ENCODE measurements around the gene BZW1.

The BZW1 gene

DNA sequence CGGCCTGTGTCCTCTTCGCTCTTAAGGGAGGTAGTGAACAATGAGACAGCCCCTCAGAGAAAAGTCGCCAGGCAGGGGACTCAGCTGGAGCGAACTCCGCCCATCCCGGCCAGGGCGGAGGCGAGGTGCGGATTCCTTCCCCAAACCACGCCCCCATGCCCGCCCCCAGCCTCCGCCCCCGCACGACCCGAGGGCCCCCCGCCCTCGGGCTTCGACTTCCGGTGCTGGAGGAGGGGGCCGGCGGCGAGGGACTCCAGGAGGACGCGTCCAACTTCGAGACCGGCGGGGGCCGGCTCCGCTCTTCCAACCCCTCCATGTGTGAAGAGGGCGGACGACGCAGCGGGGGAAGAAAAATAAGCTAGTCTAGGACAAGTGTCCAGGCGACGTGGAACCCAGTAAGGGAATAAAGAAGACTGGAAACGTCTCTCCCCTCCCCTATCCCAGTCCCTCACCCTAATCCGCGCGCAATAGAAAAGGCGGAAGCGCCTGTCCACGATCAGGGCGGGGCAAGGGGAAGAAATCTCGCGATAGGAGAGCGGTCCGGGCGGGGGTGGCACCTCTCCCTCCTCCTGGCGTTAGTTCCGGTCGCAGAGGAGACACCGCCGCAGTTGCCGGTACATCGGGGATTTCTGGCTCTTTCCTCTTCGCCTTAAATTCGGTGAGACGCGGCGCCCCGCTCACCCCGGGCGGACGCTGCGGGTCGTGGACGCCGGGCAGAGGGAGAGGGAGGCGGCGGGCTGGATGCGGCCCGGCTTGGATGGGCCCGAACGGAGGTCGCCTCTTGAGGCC lies at the start of gene BZW1:
BZW1 (plus strand) TSS at position 578 of the 789 bp plus-strand sequence. CDS start 1,308 bp downstream, outside the sequence.
- DNase-seq, result peak; percentile 98

DNA sequence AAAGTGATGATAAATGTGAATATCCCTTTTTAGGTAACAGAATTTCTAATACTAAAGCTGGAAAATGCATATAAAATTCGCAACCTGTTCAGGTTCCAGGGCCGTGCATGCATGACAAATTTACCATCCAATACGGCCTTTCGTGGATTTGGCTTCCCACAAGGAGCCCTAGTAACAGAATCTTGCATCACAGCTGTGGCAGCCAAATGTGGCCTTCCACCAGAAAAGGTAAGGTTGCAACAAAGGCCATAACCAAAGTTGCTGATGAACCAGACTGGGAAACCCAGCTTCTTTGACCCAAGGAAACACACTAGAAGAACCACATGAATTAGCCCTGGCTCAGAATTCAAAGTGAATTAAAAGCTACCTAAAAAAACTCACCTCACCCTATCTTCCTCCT lies 49.6 kb upstream of the BZW1 start:
- no peak for DNase-seq

DNA sequence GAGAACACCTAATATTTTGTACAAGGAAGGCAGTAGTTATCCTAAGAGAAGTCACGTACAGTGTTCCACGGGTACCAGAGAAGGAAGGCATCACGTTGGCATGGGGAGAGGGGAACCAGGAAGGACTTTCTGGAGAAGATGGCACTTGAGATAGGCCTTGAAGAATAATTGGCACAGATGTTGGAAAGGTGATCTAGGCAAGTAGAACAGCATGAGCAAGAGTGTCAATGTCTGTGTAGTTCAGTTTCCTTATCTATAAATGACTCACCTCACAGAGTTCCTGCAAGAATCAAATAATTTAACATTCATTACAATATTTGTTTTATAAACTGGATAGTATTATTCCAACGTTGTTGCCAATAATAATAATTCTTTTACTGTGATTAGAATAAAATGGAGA lies 48.3 kb upstream of the BZW1 start:
- no peak for DNase-seq

DNA sequence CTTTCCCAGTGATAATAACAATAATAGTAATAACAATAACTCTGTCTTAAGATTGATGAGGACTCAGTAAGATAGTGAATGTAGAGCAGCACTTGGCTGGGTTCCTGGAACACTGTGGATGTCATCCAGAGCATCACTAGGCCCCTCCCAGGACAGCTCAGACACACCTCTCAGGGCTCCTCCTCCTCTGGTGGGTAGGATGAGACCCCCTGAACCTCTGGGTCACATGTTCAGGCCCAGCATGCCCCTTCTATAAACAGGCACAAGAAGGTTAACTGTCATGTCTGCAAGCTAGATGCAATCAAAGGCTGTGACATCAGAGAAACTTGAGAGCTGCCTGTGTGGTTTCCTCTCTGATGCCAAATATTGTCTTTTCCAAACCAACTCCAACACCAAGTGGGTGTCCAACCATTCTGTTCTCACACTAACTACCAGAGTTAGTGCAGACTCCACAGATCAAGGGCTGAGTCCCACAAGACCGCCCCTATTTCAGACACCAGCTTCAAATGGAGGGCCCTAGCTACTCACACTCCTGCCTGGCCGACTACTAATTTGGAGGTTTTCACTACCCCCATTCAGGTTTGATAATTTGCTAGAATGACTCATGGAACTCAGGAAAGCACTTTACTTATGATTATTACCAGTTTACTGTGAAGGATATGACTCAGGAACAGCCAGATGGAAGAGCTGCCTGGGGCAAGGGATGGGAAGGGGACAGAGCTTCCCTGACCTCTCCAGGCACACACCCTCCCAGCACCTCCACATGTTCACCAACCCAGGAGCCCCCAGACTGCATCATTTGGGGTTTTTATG lies 46.4 kb upstream of the BZW1 start:
- no peak for DNase-seq

DNA sequence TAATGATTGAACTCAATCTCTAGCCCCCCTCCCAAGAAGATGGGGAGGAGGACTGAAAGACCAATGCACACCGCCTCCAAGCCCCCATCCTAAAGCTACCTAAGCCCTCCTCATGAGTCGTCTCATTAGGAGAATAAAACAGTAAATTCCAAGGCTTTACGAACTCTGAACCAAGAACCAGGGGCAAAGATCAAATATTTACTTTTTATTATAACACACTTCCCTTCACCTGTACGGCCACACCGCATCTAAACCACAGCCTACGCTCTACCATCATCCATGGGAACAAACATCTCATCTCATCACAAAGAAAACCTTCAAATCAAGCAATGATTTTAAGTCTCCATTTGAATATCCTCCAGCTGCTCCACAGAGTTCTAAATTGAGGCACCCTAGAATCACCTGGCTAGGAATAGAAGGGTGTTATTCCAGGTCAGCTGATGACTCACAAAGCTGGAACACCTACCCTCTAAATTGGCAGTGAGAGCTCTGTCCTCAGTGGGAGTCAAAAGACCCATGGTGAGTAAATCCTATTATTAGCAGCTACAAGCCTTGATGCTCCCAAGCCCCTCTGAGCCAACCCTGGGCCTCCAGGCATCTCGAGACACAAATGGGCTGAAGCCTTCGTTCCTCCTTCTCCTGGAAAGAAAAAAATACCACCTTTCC lies 45.6 kb upstream of the BZW1 start:
- no peak for DNase-seq

DNA sequence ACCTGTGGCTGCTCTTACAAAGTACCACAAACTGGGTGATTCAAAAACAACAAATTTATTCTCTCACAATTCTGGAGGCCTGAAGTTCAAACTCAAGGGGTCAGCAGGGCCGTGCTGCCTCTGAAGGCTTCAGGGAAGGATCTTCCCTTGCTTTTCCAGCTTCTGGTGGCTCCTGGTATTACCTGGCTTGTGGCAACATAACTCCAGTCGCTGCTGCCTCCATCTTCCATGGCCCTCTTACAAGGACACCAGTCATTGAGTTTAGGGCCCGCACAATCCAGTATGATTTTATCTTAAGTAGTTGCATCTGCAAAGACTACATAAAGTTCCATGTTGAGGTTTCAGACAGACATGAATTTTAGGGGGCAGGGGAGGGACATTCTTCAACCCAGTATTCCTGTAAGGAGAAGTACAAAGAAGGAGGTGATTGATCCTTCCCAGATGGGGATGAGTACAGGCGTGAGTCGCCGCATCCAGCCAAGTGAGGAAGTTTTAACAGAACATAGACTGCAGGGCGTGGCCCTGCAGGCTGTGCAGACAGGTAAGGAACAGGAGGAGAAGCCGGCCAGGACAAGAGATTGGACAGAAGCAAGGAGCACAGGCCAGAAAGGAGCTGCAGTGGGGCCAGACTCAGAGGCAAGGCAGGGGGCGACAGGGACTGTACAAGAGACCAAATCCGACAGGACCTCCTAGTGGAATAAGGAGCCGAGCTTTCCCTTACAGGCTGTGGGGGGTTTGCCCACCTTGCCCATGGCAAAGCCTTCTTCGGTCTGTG lies 44.4 kb upstream of the BZW1 start:
- DNase-seq, result no peak

DNA sequence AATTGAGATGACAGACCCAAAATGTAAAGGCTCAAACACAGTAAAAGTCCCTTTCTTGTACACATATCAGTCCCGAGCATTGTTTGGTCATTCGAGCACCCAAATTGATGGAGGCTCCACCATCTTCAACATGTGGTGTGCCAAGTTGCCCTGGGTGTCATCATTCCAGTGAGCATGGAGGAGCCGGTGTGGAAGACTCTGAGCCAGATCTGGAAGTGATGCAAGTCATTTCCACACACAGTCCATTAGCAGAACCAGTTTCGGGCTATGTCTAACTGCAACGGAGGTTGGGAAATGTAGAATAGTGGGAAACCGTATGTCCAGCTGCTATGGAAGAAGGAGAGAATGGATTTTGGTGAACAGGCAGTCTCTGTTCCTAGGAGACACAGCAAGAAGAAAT lies 40.9 kb upstream of the BZW1 start:
- no peak for DNase-seq

DNA sequence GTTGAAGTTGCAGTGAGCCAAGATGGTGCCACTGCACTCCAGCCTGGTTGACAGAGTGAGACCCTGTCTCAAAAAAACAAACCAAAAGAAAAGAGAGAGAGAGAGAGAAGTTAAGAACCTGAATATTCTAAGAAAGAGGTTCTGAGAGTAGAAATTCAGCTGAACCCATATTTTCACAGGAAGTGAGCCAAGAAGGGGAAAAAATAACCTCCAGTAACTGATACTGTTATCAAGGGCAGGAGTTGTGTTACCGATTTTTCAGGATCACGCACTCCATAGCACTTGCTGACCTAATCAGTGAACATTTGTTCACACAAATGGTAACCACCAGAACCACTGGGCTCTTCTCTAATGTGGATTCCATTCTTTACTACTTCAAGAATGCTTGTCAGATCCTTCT lies 39.1 kb upstream of the BZW1 start:
- no peak for DNase-seq

DNA sequence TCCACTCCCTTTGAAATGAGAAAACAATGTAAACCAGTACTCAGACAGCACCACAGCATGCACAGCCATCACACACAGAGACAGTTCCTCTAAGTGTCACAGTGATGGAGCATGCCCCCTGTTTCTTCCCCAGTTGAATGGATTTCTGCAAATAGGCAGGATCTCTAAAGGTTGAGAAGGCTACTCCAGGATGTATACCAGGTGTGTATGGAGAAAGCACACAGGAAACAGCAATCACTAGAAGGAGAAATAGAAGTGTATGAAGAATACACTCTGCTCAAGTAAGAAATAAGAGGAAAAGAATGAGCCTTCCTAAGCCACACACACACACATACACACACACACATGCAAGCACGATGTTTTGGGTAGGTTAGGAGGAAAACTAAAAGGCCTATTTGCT lies 38.6 kb upstream of the BZW1 start:
- DNase-seq, result no peak

DNA sequence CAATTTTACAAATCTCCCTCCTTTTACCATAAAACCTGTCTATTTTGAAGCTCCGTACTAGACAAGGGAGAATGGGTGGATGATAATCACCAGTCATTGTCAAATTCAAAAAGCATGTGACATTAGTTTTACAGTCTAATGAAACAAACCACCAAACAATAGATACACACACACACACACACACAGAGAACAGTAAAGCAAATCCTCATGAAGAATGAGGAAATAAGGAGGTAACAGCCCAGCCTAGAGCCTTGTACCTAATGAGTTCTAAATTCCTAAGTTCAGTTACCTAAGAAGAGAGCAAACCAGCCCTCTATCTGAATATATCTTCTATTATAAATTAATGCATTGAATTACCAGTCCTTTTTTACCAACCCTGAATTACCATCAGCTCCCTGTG lies 36.8 kb upstream of the BZW1 start:
- DNase-seq, result no peak

DNA sequence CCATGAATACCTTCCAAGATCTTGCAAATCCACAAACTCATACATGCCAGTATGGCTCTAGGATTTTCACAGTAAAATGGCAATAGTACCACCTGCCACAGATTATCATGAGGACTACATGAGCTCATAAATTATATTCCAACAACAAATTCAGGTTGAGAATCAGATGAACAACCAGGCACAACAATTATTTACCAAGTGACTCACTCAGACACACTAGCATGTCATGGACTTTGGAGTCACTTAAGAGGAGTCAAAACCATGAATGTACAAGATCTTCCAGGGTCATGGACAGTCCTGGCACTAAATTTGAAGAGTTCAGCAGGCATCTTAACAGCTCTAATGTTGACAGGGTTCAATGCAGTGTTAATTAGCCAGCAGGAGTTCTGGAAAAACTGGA lies 34.4 kb upstream of the BZW1 start:
- DNase-seq, result no peak

DNA sequence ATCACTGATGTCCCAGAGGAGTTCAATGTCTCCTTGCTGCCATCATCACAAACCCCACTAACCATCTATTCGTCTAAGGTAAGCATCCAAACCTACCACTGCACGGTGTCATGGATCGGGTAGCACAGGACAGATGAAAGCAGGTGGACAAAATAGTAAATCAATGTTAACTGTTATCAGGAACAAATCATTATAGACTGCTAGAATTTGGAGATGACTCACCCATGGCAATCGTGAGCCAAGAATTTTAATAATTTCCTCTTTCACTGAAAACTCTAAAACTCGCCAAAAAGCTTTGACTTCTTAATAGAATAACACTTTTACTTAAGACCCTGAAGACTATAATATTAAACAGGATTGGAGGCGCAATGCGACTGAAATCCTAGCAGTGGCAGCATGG lies 33.7 kb upstream of the BZW1 start:
- DNase-seq, result no peak

DNA sequence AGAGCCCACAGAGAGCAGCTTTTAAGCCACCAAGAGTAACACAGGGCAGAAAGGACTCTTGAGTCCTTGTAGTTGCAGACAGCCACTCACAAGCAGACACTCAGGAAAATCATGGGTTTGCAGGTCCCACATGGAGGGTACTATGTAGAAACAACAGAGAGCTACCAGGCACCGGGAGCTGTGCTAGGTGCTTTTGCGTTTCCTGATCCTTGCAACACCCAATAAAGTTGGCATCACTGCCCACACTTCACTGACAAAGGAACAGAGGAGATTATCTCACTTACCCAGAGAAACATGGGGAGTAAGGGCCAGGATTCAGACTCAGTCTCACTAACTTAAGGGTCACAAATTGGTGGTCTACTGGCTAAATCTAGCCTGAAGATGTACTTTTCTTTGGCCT lies 32.5 kb upstream of the BZW1 start:
- DNase-seq, result no peak

DNA sequence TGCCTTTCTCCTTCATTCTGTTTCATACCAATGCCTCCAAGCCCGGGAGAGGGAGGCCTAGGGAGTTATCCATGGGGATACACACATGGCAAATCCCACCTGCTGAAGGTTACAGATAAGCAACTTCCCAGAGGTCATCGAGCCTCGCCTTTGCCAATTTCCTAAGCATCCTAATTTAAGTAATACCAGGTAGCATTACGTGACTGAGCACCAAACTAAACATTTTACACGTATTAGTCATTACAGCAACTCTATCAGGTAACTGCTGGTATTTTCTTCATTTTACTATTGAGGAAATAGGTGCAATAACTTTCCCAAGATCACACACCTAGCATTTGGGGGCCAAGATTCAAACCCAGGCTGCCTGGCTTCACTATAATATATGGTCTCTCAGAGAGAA lies 30.1 kb upstream of the BZW1 start:
- no peak for DNase-seq

DNA sequence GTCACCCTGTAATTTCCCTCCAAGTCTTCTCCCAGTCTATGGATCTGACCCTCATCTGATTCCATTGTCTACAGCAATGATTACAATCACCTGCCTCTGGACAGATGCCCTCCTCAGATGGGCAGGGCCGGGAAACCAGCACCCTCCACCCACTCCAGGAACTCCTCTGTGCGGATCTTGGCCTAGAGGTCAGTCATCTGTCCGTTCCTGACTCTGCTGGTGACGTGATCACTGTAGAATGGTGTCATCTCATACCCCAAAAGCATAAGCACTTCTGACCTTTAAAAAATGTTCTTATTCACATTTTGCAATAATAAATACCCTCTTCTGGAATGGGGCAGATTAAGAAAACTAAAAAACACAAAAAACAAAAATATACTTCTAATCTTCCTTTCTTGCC lies 29.5 kb upstream of the BZW1 start:
- DNase-seq, result no peak

DNA sequence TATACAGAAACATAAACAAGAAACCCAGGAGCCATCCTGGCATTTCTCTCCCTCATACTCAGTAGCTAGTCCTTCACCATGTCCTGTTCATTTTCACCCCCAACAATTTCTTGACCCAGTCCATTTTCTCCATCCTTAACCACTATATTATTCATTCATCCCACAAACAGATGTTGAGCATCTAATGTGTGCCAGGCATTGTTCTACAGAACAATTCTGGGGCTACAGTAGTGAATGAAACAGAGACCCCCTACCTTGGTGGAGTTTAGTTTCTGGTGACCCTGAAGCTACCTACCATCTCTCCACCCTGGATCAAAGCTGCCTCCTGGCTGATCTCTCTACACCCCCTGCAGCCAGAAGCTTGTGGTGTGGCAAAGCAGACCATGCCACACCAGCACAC lies 27.5 kb upstream of the BZW1 start:
- no peak for DNase-seq

DNA sequence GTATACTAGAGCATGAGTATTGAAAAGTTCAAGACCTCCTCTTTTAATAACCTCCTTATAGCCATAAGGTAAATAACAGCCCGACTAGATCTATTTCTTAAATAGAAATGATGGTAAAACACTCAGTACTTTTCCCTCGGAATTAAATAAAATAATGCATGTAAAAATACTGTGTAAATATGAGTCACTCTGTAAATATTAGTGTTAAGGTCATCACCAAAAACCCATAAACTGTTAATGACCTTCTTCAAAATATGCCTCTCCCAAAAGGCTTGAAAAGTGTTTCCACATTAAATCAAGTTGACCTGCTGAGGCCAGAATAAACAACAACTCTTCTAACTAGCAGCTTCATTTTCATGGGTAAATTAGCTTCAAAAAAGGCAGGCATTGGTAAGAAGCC lies 25.3 kb upstream of the BZW1 start:
- DNase-seq, result no peak

DNA sequence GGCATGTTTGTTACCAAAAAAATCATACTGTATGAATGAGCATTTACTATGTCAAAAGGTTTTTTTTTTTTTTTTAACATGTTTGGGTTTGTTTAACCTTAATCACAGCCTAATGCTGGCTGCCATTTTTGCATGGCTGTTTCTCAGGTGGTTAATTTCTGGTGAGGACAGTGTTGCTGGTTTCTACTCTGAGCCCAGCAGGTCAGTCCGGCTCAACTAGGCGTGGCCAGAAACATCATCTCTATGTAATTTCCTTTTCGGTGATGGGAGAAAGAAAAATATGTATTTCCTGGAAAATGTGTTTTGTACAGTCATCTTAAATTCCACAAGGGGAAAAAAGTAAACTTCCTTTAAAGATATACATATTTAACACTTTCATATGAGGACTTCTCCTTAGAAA lies 24.9 kb upstream of the BZW1 start:
- peak; percentile 38 for DNase-seq

DNA sequence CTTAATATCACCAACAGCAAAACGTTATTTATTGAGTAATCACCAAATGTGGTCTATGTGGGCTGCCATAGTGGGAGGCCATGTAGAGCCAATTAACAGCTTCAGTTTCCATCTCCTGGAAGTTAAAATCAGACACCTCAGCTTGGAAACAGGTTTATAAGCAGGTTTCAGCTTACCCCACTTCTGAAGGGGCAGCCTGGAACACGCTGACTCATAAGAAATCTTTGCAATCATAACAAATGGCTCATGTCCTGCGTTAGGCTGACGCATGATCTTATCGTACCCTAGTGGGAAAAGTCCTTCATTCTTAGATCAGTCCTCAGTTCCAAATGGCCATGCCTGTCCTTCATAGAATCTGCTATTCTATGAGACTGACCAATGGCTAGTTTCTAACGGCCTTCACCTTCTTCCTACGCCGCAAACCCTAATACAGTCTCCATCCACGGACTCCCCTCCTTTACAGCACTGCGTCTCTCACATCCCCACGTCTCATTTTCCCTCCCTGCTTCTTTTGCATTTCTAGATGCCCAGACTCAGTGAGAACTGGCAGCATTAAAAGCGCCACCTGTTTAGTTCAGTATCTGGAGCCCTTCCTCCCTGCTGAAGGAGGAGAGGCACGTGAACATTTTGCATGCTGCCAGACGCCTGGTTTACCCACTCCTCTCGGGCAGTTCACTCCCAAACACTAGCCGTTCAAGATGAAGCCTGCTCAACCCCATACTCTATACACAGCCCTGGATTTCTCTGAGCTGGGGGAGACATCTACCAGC lies 24.2 kb upstream of the BZW1 start:
- no peak for DNase-seq

DNA sequence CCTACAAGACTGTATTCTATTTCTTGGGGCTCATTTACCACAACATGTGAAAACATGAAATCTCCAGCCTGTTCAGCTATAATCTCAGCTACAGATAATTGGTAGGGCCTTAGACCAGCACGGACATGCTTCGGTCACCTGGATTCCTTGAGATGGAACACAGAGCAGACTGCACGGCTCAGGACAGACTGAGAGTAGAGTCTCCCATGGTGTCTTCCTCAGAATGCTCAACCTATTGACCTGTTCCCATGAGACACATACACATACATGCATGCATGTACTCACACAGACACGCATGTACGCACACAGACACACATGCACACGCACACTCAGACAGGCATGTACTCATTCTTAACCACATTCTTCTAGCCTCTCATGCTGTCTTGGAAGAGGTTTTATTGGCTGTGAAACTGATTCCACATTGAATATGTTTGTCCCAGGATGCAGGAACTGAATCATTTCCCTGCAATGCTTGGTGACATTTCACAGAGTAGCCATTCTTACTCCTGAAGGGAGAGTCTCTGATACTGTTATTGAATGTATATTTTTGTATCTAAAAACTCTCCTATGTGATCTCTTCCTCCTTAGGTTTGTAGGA lies 23.5 kb upstream of the BZW1 start:
- DNase-seq, result no peak

DNA sequence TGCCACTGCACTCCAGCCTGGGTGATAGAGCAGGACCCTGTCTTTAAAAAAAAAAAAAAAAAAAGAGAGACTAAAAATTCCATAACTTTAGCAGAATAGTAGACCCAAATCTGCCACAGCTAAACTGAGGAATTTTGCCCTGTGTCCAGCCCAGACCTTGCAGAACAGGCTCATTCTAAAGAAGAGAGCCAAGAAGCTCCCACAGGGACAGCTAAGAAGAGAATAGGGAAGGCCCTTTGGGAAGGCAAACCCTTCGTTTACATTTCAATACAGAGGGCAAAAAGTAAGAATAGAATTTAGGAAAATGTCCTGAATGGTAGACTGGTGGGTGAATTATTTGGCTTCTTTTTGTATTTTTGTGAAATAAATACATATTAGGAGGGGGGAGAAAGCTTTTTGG lies 21.5 kb upstream of the BZW1 start:
- no peak for DNase-seq

DNA sequence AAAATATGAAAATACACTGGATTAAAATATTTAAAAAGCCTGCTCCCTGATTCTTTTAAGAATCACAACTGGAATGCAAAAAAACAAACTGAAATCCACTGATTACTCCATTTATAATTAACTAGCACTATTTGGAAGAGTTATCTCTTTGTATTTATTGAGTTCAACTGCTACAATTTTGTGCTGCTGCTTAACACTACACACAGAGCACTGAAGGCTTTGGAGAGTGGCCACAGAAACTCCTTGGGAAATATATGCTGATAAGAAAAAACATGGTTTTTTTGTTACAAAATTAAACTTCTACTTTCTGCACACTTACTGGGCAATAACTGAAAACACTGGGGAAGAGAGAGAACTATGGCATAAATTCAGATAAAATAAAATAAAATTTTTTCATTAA lies 19.8 kb upstream of the BZW1 start:
- DNase-seq, result no peak

Data from femur (tissue), 1 donor.